Cardiac muscle cell (in vitro differentiated cells and primary cell): Measurements from ENCODE around the gene C2orf15. TPM values are rescaled to one million over a fixed set of nuclear protein-coding genes. Genes with fewer than 3 reads are reported as not detected.
"Not testable (repeated sequence)": the region's sequence is repeated elsewhere in the genome, so short reads cannot be mapped to it uniquely, and the experiment has no call there.

Experiments
- DNase-seq, 2 donors: peaks; one replicate each; pipeline versions ENCODE4 v3.0.0 to v3.0.0-alpha.2; 2010 to 2017; ENCODE audit warnings: low read depth in 1 of 2, low spot score in 1 of 2
- H3K27ac ChIP-seq: fragments of 200-600 bp; sonication (generic); 2 replicates; pipeline ENCODE4 v1.5.1; 2016
- H3K27me3 ChIP-seq: fragments of 200-600 bp; sonication (generic); 2 replicates; pipeline ENCODE4 v1.6.0; 2016; ENCODE audit warnings: control low read depth
- H3K36me3 ChIP-seq: fragments of 200-600 bp; sonication (generic); 2 replicates; pipeline ENCODE4 v1.5.1; 2016; ENCODE audit warnings: control low read depth
- H3K4me1 ChIP-seq: fragments of 200-600 bp; sonication (generic); 2 replicates; pipeline ENCODE4 v1.8.1; 2017; ENCODE audit warnings: low read depth, mild to moderate bottlenecking, mixed run types
- H3K4me3 ChIP-seq: fragments of 200-600 bp; sonication (generic); 2 replicates; pipeline ENCODE4 v1.5.1; 2016; ENCODE audit warnings: mild to moderate bottlenecking
- H3K9me3 ChIP-seq: fragments of 200-600 bp; sonication (generic); 2 replicates; pipeline ENCODE4 v1.5.1; 2017; ENCODE audit warnings: low read depth, mild to moderate bottlenecking, control low read depth
- polyA plus RNA-seq: library from polyadenylated mRNA; unstranded; fragments of >200 nt; fragmentation: Nextera tagmentation; extraction: Ambion mirVana; gene quantifications from 2 replicates; pipeline ENCODE4 v1.2.1, GENCODE V29; 2016
- total RNA-seq: library from RNA; depleted of rRNA; stranded (reverse); fragments of >200 nt; gene quantifications from 2 replicates; pipeline ENCODE4 v1.2.3, GENCODE V29; 2016
- TF ChIP-seq, protein P1 (sequence below): IDR thresholded peaks from 2 replicates; pipeline ENCODE4 v1.5.1; 2012; ENCODE audit warnings: low read depth, mild to moderate bottlenecking, low read length

C2orf15 gene
- total and polyA plus RNA-seq, 2 experiments from 2014 or later, result 2.3 TPM

DNA sequence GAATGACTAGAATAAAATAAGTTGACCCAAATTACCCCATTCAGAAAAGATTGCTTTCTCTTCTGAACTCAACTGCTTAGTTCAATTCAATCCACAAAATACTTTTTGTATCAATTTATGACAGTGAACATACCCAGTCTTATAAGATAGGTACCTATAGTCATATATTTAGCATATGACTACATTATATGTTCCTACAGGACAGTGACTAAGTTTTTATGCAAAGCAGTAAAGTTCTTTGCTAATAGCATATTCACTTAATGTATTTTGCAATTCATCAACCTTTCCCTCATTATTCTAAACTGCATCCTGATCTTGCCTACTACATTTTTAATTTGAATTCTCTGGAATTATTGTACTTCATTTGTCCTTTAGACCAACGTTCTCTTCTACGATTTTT, 30.3 kb upstream of the C2orf15 start:
- TF ChIP-seq, protein P1, sequence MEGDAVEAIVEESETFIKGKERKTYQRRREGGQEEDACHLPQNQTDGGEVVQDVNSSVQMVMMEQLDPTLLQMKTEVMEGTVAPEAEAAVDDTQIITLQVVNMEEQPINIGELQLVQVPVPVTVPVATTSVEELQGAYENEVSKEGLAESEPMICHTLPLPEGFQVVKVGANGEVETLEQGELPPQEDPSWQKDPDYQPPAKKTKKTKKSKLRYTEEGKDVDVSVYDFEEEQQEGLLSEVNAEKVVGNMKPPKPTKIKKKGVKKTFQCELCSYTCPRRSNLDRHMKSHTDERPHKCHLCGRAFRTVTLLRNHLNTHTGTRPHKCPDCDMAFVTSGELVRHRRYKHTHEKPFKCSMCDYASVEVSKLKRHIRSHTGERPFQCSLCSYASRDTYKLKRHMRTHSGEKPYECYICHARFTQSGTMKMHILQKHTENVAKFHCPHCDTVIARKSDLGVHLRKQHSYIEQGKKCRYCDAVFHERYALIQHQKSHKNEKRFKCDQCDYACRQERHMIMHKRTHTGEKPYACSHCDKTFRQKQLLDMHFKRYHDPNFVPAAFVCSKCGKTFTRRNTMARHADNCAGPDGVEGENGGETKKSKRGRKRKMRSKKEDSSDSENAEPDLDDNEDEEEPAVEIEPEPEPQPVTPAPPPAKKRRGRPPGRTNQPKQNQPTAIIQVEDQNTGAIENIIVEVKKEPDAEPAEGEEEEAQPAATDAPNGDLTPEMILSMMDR, result no peak

DNA sequence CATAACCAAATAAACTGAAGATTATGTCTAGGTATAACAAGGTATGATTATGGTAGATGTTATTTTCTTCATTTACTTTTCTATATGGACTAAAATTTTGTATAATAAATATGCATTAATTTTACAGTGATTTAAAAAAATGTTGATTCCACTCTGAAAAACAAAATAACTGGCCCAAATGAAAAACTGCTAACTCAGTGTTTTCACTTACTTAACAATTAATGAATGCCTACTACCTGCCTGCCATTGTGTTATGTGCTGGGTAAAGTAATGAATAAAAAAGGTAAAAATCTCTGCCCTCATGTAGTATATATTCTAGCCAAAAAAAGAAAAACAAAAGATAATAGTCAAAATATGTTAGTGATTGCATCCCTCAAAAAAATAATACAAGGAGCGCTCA, 29.6 kb upstream of the C2orf15 start:
- no peaks in the 10 kb centered on the region for H3K9me3 ChIP-seq
- no peaks in the 10 kb centered on the region for H3K36me3 ChIP-seq
- no peak for DNase-seq
- H3K27ac ChIP-seq, result no peak overlapping the region
- H3K27me3 ChIP-seq, result no peaks in the 10 kb centered on the region
- TF ChIP-seq, protein P1, result no peak
- no peaks in the 10 kb centered on the region for H3K4me1 ChIP-seq
- no peak overlapping the region for H3K4me3 ChIP-seq

More for the DNA sequence above, 30.3 kb upstream of the C2orf15 start:
- no peak overlapping the region for H3K27ac ChIP-seq
- no peaks in the 10 kb centered on the region for H3K4me1 ChIP-seq
- H3K9me3 ChIP-seq, result no peaks in the 10 kb centered on the region
- H3K4me3 ChIP-seq, result no peak overlapping the region
- no peak for DNase-seq
- H3K27me3 ChIP-seq, result no peaks in the 10 kb centered on the region
- no peaks in the 10 kb centered on the region for H3K36me3 ChIP-seq

DNA sequence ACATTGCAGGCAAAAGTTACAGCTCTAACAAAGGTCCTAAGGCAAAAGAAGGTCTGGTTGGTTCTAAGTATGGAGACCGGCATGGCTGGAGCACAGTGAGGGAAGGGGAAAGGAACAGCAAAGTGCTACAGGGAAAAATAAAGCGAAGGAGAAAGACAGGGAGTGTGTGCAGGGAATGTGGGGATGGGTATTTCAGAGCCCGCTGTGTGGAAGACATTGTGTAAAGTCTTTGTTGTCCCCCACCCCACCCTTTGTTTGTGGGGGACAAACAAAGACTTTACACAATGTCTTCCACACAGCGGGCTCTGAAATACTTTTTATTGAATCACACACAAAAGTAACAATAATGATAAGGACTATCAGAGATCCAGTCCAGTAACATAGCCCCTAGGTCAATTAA, 28.9 kb upstream of the C2orf15 start:
- H3K27me3 ChIP-seq, result no peaks in the 10 kb centered on the region
- no peaks in the 10 kb centered on the region for H3K9me3 ChIP-seq
- no peak overlapping the region for H3K4me3 ChIP-seq
- H3K36me3 ChIP-seq, result no peaks in the 10 kb centered on the region
- TF ChIP-seq, protein P1, result no peak
- no peak overlapping the region for H3K27ac ChIP-seq
- no peak for DNase-seq
- H3K4me1 ChIP-seq, result no peaks in the 10 kb centered on the region

DNA sequence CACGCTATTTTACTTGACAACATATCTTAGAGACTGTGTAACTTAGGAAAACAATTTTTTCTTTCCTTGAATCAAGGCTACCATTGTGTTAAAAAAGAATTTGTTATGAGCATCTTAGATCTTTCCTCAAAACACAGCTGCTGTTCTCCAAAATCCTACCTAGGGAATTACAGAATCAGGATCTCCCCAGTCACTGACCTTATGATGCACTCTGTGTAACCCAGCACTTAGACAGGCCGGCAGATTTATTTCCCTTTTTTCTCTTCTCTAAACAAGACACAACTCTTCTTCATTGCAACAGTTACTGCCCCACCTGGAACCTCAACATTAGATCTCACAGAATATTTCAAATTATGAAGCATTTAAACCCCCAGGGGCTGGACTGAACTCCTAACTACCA, 13.5 kb upstream of the C2orf15 start:
- no peak for DNase-seq
- no peaks in the 10 kb centered on the region for H3K9me3 ChIP-seq
- TF ChIP-seq, protein P1, result no peak

DNA sequence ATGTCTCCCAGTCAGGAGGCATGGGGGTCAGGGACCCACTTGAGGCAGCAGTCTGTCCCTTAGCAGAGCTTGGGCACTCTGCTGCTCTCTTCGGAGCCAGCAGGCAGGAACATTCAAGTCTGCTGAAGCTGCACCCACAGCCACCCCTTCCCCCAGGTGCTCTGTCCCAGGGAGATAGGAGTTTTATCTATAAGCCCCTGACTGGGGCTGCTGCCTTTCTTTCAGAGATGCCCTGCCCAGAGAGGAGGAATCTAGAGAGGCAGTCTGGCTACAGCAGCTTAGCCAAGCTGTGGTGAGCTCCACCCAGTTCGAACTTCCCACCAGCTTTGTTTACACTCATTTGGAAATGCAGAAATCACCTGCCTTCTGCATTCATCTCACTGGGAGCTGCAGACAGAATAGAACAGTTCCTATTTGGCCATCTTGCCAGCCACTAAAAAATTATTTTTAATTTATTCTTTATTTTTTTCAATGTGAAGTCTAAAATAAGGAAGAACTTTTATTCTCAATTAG, 6.4 kb upstream of the C2orf15 start:
- not testable (repeated sequence) for H3K4me1 ChIP-seq, H3K9me3 ChIP-seq, H3K36me3 ChIP-seq, H3K4me3 ChIP-seq, H3K27me3 ChIP-seq, DNase-seq, H3K27ac ChIP-seq

More for the DNA sequence above, 13.5 kb upstream of the C2orf15 start:
- Histone ChIP-seq H3K36me3 (no peaks in the 10 kb centered on the region), H3K27ac (no peak overlapping the region), H3K4me3 (no peak overlapping the region), H3K4me1 (no peaks in the 10 kb centered on the region), H3K27me3 (no peaks in the 10 kb centered on the region)

DNA sequence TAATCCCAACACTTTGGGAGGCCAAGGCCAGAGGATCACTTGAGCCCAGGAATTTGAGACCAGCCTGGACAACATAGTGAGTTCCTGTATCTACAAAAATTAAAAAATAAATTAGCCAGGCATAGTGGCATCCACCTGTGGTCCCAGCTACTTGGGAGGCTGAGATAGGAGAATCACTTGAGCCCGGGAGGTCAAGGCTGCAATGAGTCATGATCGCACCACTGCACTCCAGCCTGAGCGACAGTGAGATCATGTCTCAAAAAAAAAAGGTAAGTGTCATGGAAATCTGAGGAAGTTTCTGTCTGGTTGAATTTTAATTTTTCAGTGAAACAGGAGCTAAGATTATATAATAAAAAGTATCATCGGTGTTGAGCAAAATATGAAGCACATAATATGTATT, 2.5 kb upstream of the C2orf15 start:
- TF ChIP-seq, protein P1, result no peak
- Histone ChIP-seq H3K4me1 (peaks cover 5% of the 10 kb centered on the region), H3K27ac (no peak overlapping the region), H3K9me3 (no peaks in the 10 kb centered on the region), H3K36me3 (no peaks in the 10 kb centered on the region), H3K4me3 (no peak overlapping the region), H3K27me3 (no peaks in the 10 kb centered on the region)
- no peak for DNase-seq
